Urinary bladder (tissue), 4 donors: ENCODE data around the gene SMG1. TPM values are rescaled to one million over a fixed set of nuclear protein-coding genes. Genes with fewer than 3 reads are reported as not detected.
"Not testable (repeated sequence)": the region's sequence is repeated elsewhere in the genome, so short reads cannot be mapped to it uniquely, and the experiment has no call there.

Experiments used
- DNase-seq: peaks from one replicate; pipeline ENCODE4 v3.0.0-alpha.2; 2015; ENCODE audit errors: extremely low spot score
- H3K27ac ChIP-seq: one replicate; pipeline ENCODE4 v1.5.1; 2013; ENCODE audit warnings: low read depth, mild to moderate bottlenecking, moderate library complexity
- H3K36me3 ChIP-seq: one replicate; pipeline ENCODE4 v1.6.1; 2013; ENCODE audit warnings: mild to moderate bottlenecking, moderate library complexity; ENCODE audit not compliant: insufficient read depth
- H3K4me1 ChIP-seq: one replicate; pipeline ENCODE4 v1.6.1; 2013; ENCODE audit warnings: mild to moderate bottlenecking, moderate library complexity; ENCODE audit not compliant: insufficient read depth
- H3K4me3 ChIP-seq: one replicate; pipeline ENCODE4 v1.5.1; 2013; ENCODE audit warnings: low read depth, low read length
- WGBS: extraction: QIAGEN DNeasy Blood & Tissue Kit; methylation state at CpG from one replicate; pipeline ENCODE4 v1.1.7; 2013; 5-methylcytosine and 5-hydroxymethylcytosine counted together
- polyA plus RNA-seq: library from polyadenylated mRNA; stranded (reverse); fragments of 200-250 nt; gene quantifications from one replicate; pipeline ENCODE4 v1.2.3, GENCODE V29; 2013
- total RNA-seq: library from RNA; depleted of rRNA; stranded (reverse); fragments of >200 nt; gene quantifications from one replicate; pipeline ENCODE4 v1.2.3, GENCODE V29; 2014
- donor health status: healthy with polysubstance abuse.
- donor health status: healthy.

Gene SMG1
- total and polyA plus RNA-seq, 2 donors, result 16.9 to 143 TPM

DNA sequence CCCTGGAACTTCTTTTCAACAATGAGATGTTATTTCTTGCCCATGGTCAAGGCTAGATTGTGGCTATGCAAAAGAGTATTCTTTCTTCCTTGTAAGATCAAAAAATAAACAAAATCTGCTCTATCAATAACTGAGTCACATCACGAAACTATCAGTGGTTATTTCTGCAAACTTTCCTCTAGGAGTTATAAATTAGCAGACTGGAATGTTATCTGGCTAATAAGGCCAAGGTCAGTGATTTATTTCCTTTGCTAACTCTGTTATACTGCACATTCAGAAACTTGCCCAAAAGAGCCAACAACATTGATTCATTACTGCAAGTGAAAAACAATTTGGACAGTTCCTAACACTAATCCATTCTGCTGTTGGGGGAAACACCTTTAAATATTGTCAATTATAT is 129.8 kb downstream of the SMG1 start:
- 82% methylated on average over 1 of the region's 1 CpG for WGBS
- no peaks in the 10 kb centered on the region for H3K36me3 ChIP-seq

DNA sequence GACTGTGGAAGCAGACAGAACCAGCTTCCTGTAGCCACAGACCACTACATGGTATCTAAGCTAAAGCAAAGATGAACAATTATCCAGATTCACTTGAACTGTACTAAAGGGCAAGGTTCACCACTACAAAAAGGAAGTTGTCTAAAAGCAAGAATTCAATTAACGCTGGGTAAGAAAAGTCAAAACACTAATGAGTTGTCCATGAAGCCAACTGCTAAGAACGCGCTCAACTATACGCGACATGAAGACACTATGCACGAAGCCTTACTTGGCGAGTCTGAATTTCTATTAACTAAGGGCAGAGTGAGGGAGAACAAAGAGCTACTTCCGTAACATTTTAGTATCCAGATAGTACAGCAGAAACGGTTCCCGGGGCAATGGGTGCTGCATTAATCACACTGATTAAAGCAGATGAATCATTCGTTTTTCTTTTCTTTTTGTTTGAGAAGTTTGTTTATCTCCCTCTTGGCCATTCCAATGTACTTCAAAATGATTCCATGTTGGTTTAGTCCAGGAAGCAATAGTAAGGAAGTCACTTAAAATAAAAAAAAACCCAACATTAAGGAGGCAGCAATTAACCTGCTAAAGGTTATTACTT is 133.3 kb downstream of the SMG1 start:
- no peak for DNase-seq
- Histone ChIP-seq H3K27ac (no peak overlapping the region), H3K4me3 (no peak overlapping the region), H3K36me3 (no peaks in the 10 kb centered on the region), H3K4me1 (no peaks in the 10 kb centered on the region)
- 93% methylated on average over 11 of the region's 11 CpGs for WGBS

More for the DNA sequence above, 129.8 kb downstream of the SMG1 start:
- no peak for DNase-seq
- no peak overlapping the region for H3K27ac ChIP-seq
- H3K4me1 ChIP-seq, result no peaks in the 10 kb centered on the region
- no peak overlapping the region for H3K4me3 ChIP-seq

DNA sequence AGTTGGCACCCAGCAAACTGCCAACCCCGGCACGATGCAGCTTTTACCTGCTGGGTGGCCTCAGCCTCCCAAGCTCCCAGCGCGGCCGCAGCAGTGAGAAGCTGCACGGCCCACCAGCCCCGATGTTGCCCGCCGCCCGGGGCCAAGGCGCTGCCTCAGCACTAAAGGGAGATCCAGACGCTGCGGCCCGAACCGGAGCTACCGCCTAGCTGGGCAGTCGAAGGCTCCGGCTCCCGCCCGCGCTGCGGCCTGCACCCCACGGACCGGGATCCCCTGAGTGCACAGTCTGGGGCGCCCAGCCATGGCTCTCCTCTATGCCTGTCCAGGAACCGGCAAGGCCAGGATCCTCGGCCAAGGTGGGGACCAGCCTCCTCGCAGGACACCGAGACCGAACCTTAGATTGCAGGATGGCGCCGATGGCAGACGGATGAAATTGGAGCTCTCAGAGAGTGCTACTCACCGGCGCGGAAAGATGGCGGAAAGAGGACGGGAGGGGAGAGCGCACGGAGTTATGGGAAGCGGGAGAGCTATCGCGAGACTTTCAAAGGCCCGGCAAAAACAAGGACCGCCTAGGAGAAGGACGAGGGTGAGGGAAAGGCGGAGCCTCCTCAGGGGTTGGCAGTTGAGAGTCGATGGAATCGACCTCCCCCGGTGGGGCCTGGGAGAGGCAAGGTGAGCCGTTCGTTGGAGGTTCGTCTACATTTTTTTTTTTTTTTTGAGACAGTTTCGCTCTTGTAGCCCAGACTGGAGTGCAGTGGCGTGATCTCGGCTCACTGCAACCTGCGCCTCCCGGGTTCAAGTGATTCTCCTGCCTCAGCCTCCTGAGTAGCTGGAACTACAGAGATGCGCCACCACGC is 136.1 kb downstream of the SMG1 start, which contains the start of gene RPS15A:
TSS of gene RPS15A (minus strand) at position 485 of the 857 bp plus-strand sequence. CDS start 1,221 bp downstream, outside the sequence.
- peaks cover 4% of the 10 kb centered on the region for H3K36me3 ChIP-seq
- no peaks in the 10 kb centered on the region for H3K4me1 ChIP-seq
- WGBS, result 3% methylated on average over 60 of the region's 60 CpGs
- peak; percentile 96 for DNase-seq
- peak within 1 kb of the TSS; percentile 95 for H3K4me3 ChIP-seq
- peak within 1 kb of the TSS; percentile 81 for H3K27ac ChIP-seq

DNA sequence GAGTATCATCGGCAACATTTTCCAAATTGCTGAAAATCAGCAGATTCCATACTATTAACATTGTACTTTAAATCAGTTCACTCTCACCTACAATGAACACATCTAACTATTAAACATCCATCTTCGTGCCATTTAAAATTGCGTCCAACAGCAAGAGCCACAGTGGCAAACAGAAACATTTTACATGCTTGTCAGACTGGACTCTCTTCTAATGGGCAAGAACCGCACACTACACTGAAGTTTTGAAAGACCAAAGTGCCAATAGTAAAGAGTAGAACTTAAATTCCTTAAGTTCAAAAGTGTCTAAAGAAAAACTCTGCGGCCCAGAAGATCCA is 136.7 kb downstream of the SMG1 start:
- 1% methylated on average over 5 of the region's 5 CpGs for WGBS
- no peaks in the 10 kb centered on the region for H3K4me1 ChIP-seq
- peak overlapping the region; percentile 81 for H3K27ac ChIP-seq
- DNase-seq, result no peak
- H3K36me3 ChIP-seq, result peaks cover 4% of the 10 kb centered on the region
- H3K4me3 ChIP-seq, result peak overlapping the region; percentile 95

DNA sequence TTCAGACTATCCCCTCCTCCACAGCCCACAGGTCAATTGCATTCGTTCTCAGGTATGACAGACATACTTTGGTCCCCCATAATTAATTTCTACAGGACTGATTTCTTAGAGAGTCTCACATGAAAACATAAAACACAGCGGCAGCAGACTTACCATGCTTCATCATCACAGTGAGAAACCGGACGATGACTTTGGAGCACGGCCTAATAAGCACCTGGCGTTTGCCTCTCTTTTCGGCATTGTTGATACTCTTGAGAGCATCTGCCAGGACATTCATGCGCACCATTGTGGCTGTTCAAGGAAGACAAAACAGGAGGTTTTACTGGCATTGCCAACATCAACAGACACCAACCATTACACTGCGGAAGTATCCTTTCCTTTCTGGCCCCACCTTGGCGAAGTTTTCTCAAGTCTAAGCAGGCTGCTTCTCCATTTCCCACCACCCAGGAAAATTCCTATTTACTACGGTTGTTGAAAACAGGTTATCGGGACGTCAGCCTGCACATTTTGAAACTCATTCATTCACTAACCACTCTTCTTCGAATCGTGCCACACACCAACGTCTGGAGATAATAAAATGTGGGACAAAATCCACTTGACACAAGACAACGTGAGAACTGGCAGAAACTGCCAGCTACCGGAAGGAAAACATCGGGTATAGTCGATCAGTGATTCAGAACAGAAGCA is 137.2 kb downstream of the SMG1 start:
- DNase-seq, result no peak
- H3K4me3 ChIP-seq, result peak overlapping the region; percentile 95
- 11% methylated on average over 20 of the region's 20 CpGs for WGBS
- H3K27ac ChIP-seq, result no peak overlapping the region
- H3K4me1 ChIP-seq, result no peaks in the 10 kb centered on the region
- peaks cover 4% of the 10 kb centered on the region for H3K36me3 ChIP-seq

DNA sequence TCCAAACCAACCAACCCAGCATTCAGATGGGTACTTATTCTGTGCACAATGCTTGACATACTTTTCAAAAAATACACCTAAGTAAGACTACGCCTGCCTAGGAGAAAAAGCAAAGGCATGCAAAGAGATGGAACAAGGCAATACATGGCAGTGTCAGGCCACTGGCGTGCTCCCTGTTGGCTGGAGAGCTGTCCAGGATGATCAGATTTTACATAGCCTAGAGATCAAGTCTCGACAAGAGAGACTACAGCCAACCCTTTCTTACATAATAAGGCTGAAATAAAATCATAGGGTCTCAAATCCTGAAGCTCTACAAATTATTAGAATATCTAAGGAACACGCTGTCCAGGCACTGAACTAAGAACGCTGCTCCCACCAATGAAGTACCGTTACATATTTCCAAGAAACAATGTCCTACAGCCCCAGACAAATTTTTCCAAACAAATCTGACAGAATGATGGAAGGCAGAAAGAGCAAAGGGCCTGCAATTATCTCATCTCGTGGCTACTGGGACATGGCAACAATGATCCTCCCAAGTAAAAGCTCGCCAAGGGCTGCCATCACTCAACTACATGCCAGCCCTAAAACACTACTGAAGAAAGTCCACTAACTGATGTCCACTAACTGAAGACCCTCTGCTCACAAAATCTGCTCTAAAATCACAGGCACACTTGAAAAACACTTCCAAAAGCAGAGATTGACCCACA is 141.1 kb downstream of the SMG1 start:
- WGBS, result 58% methylated on average over 8 of the region's 8 CpGs
- peaks cover 4% of the 10 kb centered on the region for H3K36me3 ChIP-seq
- DNase-seq, result no peak
- H3K4me1 ChIP-seq, result no peaks in the 10 kb centered on the region
- H3K27ac ChIP-seq, result no peak overlapping the region
- no peak overlapping the region for H3K4me3 ChIP-seq

DNA sequence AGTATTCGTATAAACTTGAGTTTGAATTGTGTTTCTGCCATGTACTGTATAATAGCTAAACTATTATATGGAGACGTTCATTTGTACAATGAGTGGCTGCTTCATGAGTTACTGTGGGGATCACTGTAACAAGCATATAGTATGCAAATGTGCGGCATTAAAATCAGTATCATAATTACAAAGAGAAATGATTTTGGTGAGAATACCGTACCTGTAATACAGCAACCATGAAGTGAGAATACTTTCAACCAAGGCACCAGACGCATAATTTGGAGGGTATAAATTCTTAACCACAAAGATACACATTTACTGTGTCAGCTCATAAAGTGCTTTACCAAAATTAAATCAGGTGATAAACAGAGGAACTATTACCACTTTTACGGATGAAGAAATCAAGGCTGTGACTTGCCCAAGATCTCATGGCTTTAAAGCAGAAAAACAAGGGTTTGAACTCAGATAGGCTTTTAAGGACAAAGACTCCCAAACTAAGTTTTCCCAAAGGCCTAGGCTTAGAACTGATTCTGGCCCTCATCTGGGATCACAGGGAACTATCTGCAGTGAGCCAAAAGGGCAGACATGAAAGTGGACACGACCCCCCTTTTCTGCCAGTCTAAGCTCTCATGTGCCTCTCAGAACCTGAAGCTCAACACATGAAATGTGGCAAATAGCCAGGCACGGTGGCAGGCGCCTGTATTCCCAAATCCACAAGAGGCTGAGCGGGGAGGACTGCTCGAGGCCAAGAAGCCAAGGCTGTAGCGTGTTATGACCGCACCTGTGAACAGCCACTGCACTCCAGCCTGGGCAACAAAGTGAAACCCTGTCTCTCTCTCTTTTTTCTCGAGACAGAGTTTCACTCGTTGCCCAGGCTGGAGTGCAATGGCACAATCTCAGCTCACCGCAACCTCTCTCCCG is 142.5 kb downstream of the SMG1 start:
- peaks cover 4% of the 10 kb centered on the region for H3K36me3 ChIP-seq
- H3K4me1 ChIP-seq, result no peaks in the 10 kb centered on the region

DNA sequence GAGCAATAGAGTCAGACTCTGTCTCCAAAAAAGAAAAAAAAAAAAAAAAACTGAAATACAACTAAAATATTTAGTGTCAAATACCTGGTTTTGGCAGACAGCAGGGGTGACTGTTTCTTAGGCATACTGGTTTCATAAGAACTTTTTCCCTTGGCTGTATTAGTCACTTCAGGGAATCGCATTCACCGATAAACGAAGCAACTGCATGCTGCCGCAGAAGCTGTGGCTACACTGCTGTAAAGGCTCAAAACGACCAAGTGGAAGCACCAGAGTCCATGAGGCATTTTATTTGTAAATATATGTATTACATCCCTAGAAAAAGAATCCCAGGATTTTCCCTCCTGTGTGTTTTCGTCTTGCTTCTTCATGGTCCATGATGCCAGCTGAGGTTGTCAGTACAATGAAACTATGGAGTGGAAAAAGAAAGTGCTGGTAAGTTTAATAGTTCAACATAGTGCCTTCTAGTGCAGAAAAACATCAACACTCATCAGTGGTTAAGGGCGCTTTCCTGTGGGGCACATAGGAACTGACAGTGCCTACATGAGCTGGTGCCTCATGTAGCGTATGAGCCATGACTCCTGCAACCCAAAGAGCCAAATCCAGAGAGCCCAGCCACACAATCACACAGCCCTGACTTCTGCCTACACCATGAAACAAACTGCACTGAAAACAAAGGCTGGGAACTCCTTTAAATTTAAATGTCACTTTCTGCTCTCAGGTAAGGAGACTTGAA is 143.3 kb downstream of the SMG1 start:
- Histone ChIP-seq H3K27ac (no peak overlapping the region), H3K36me3 (peaks cover 4% of the 10 kb centered on the region), H3K4me3 (no peak overlapping the region), H3K4me1 (no peaks in the 10 kb centered on the region)
- no peak for DNase-seq
- WGBS, result 87% methylated on average over 8 of the region's 8 CpGs

More for the DNA sequence above, 142.5 kb downstream of the SMG1 start:
- 86% methylated on average over 17 of the region's 17 CpGs for WGBS
- Histone ChIP-seq H3K27ac (no peak overlapping the region), H3K4me3 (no peak overlapping the region)
- DNase-seq, result no peak

DNA sequence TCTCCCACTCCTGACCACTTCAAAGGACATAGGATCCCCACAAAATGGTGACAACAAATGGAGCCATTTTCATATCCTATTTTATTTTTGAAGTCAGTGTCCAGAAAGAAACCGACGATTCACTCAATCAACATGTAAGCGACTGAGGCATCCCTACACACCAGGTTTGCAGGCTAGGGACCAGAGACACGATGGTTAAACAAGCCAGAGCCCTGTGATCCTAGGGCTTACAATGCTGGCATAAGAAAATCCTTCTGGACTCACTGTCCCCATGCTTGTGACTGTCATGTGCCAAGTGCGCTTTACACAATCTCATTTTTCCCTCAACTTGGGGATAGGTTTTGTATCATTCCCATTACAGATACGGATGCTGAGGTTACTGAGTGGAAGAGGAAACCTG is 145.0 kb downstream of the SMG1 start:
- H3K4me1 ChIP-seq, DNase-seq, H3K36me3 ChIP-seq, H3K27ac ChIP-seq, H3K4me3 ChIP-seq: not testable (repeated sequence)
- 82% methylated on average over 6 of the region's 6 CpGs for WGBS

DNA sequence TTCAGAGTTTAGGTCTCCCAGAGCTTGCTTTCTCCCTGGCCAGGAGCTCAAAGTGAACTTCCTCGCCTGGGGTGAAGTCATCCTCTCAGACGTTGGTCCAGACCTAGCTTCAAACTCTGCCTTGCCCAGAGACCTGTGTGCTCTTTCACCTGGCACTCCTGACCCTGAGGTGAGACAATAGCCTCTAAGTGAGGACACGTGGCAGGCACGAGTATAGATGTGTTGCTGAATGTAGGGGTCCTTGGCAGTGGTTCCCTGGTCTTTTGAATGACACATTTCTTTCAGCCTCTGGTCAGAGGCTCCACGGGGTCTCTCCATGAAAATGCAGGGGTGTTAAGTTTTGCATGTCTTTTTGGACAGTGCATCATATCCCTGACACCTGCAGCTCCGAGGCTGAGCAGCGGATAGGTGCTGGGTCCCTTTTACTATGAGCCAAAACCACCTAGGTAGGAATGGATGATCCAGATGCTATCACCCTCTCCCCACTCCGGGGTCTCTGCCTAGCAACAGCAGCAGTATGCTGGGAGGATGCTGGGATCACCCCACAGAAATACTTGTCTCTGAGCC is 145.7 kb downstream of the SMG1 start:
- DNase-seq, H3K36me3 ChIP-seq, H3K4me3 ChIP-seq, H3K4me1 ChIP-seq, H3K27ac ChIP-seq: not testable (repeated sequence)
- WGBS, result 57% methylated on average over 8 of the region's 8 CpGs

DNA sequence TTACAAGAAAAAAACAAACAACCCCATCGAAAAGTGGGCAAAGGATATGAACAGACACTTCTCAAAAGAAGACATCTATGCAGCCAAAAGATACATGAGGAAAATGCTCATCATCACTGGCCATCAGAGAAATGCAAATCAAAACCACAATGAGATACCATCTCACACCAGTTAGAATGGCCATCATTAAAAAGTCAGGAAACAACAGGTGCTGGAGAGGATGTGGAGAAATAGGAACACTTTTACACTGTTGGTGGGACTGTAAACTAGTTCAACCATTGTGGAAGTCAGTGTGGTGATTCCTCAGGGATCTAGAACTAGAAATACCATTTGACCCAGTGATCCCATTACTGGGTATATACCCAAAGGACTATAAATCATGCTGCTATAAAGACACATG is 148.5 kb downstream of the SMG1 start:
- not testable (repeated sequence) for H3K27ac ChIP-seq, H3K4me1 ChIP-seq, DNase-seq, H3K36me3 ChIP-seq, H3K4me3 ChIP-seq
- 100% methylated on average over 1 of the region's 1 CpG for WGBS

DNA sequence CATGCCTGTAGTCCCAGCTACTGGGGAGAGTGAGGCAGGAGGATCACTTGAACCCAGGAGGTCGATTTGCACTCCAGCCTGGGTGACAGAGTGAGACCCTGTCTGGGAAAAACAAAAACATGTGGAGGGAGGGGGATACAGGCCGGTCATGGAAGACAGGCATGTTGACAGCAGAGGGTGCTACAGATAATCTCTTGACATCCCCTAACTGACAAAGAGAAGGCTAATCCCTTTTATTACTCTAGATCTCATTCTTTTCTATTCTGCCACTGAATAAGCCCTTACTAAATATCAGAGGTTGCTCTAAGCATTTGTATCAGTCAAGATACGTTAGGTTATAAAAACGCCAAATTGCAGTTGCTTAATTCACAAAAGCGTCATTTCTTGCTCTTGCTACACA is 149.9 kb downstream of the SMG1 start:
- H3K27ac ChIP-seq, H3K4me1 ChIP-seq, H3K4me3 ChIP-seq, DNase-seq, H3K36me3 ChIP-seq: not testable (repeated sequence)
- WGBS, result 81% methylated on average over 5 of the region's 5 CpGs
